HEK293 (cell line): ENCODE data around the gene ADGRD2.

Experiments
- CTCF ChIP-seq: fragments of 450-650 bp; formaldehyde crosslinking; IDR thresholded peaks from 2 replicates; pipeline ENCODE4 v1.5.1; 2016; ENCODE audit warnings: missing biosample characterization, missing genetic modification characterization
- EGR2 ChIP-seq: fragments of 450-650 bp; formaldehyde crosslinking; IDR thresholded peaks from 2 replicates; pipeline ENCODE4 v1.5.1; 2016; ENCODE audit warnings: low read depth, missing biosample characterization, missing genetic modification characterization
- REPIN1 ChIP-seq: fragments of 450-650 bp; formaldehyde crosslinking; IDR thresholded peaks from 2 replicates; pipeline ENCODE4 v1.5.1; 2017; ENCODE audit warnings: missing biosample characterization, missing genetic modification characterization, low read depth
- ZNF146 ChIP-seq: fragments of 450-650 bp; formaldehyde crosslinking; IDR thresholded peaks from 2 replicates; pipeline ENCODE4 v1.5.1; 2016; ENCODE audit warnings: missing biosample characterization, missing genetic modification characterization
- ZNF350 ChIP-seq: fragments of 450-650 bp; formaldehyde crosslinking; IDR thresholded peaks from 2 replicates; pipeline ENCODE4 v1.5.0; 2017; ENCODE audit warnings: missing biosample characterization, mild to moderate bottlenecking, missing genetic modification characterization
- ZNF660 ChIP-seq: fragments of 450-650 bp; IDR thresholded peaks from 2 replicates; pipeline ENCODE4 v1.5.1; 2018; ENCODE audit warnings: missing biosample characterization, mild to moderate bottlenecking, missing genetic modification characterization
- ZNF830 ChIP-seq: fragments of 450-650 bp; IDR thresholded peaks from 2 replicates; pipeline ENCODE4 v1.5.0; 2018; ENCODE audit warnings: missing biosample characterization, missing genetic modification characterization, low read depth, mild to moderate bottlenecking, moderate library complexity

GRCh38 chr9:124470726-124471125, 20.5 kb downstream of the ADGRD2 start:
- no peak for TF ChIP-seq CTCF (tag by site-specific recombination)
- no peak for TF ChIP-seq ZNF146
- TF ChIP-seq ZNF830 (tag by site-specific recombination): no peak
- no peak for TF ChIP-seq EGR2 (tag by site-specific recombination)
- TF ChIP-seq ZNF660 (tag by site-specific recombination): no peak
- no peak for TF ChIP-seq ZNF350 (tag by site-specific recombination)
- no peak for TF ChIP-seq REPIN1
